IPS-18c (cell line): ENCODE data around the gene SLC13A3.

ENCODE experiments used
- H3K4me3 ChIP-seq: 2 replicates; pipeline ENCODE4 v1.7.0; 2013; ENCODE audit warnings: low read depth, mild to moderate bottlenecking, low read length, moderate library complexity; ENCODE audit not compliant: insufficient read depth
- H3K9me3 ChIP-seq: one replicate; pipeline ENCODE4 v1.6.1; 2013; ENCODE audit warnings: mild to moderate bottlenecking, low read length, moderate library complexity; ENCODE audit not compliant: control insufficient read depth, insufficient read depth

Gene SLC13A3

DNA sequence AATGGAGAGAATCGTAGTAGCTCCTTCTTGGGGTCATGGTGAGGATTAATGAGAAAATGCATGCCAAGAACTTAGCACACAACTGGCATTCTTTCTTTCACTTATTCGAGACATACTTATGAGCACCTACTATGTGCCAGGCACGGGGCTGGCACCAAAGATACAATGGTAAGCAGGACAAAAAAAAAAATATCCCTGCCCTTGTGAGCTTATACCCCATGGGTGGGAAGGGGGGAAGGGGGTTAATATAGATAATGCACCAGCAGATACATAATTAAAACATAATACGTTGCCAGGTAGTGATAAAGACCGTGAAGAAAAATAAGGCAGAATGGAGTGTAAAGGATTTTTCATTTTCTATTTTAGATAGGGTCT lies 8.3 kb downstream of the SLC13A3 start:
- no peaks in the 10 kb centered on the region for H3K9me3 ChIP-seq
- H3K4me3 ChIP-seq = no peak overlapping the region

GRCh38 chr20:46642265-46642968 lies 8.8 kb downstream of the SLC13A3 start:
- H3K4me3 ChIP-seq = no peak overlapping the region
- H3K9me3 ChIP-seq = no peaks in the 10 kb centered on the region

DNA sequence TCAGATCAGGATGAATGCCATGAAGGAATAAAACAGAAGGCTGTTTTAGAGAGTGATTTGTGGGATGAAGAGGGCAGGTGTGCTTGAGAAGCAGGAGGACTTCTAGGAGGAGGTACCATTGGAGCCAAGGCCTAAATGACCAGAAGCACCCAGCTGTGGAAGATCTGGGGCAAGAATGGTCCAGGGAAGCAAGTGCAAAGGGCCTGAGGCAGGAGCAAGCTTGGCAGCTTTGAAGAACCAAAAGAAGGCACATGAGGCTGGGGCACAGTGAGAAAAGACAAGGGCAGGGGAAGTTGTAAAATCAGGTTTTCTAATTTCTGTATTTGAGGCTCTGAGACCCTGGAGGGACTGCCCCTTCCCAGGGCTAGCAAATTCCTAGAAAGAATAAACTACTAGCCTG lies 9.8 kb downstream of the SLC13A3 start:
- Histone ChIP-seq H3K9me3 (no peaks in the 10 kb centered on the region), H3K4me3 (no peak overlapping the region)

DNA sequence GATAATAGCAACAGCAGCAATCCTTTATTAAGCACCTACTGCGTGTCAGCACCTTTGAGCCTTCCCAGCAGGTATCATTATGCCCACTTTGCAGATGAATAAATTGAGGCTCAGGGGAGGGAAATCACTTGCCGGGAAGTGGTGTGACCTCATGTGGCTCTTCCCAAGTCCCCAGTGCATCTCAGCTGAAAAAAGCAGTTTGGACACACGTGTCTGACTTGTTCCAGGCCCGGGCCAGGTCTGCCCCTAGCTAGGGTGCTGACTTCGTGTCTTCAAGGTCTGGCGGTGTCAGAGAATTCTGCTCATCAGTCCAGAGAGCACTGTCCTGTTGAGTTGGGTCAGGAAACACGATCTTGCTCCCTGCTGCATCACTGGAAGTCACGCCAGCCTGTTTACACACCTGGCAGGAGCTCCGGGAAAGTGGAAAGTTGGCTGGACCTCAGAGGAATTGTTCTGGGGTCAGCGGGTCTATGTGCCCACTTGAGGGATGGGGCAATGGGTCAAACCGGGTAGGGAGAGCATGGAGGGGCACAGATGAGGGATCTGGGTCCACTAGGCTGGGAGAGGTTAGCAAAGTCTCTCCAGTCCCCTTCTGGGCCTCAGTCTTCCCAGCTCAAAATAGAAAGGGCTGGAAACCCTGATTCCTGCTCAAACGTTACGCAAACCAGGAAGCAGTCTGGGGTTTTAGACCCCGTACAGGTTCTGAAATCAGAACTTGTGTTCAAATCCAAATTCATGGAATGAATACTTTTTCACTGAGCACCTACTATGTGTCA lies 10.5 kb downstream of the SLC13A3 start:
- Histone ChIP-seq H3K4me3 (no peak overlapping the region), H3K9me3 (no peaks in the 10 kb centered on the region)

DNA sequence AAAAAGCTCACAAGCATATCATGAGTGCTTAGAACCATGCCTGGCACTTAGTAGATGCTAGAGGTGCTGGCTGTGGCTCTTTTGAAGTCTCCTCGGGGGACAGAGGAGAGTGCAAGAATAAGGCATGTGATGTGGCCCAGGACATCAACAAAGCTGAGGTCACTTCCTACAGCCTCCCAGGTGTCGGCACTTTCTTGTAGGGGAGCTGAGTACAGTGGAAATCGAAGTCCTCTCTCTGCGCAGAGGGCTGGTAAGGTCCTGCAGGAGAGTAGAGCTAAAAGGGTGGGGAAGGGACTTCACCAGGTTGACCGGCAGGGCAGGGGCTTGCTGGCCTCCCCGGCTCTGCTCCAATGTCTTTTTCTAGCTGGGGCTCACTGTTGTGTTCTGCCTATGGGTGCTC lies 11.2 kb downstream of the SLC13A3 start:
- Histone ChIP-seq H3K9me3 (no peaks in the 10 kb centered on the region), H3K4me3 (no peak overlapping the region)

DNA sequence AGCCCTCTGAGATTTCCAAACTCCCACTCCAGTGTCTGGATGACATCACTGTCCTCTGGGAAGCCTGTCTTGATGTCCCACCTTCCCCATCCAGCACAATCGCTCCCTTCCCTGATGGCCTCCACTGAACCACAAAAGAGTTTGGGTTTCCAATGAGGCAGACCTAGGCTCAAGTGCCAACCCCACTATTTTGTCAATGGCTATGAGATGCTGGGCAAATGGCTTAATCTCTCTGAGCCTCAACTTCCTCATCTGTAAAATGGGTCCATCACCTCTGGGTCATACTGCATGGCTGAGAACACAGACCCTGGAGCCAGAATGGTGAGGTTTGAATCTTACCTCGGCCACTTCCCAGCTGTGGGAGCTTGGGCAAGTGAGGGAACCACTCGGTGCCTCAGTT lies 11.7 kb downstream of the SLC13A3 start:
- Histone ChIP-seq H3K4me3 (no peak overlapping the region), H3K9me3 (no peaks in the 10 kb centered on the region)

DNA sequence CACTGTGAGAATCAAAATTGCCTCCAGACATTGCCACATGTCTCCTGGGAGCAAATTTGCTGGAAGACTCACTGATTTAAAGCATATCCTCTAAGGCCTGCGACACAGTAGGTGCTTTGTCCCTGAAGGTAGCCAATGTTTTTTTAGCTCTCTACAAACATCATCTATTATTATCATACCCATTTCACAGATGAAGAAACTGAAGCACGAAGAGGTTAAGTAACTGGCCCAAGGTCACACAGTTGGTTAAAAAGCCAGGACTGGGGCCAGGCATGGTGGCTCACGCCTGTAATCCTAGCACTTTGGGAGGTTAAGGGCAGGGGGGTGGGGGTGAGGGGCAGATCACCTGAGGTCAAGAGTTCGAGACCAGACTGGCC lies 12.4 kb downstream of the SLC13A3 start:
- no peaks in the 10 kb centered on the region for H3K9me3 ChIP-seq
- no peak overlapping the region for H3K4me3 ChIP-seq

DNA sequence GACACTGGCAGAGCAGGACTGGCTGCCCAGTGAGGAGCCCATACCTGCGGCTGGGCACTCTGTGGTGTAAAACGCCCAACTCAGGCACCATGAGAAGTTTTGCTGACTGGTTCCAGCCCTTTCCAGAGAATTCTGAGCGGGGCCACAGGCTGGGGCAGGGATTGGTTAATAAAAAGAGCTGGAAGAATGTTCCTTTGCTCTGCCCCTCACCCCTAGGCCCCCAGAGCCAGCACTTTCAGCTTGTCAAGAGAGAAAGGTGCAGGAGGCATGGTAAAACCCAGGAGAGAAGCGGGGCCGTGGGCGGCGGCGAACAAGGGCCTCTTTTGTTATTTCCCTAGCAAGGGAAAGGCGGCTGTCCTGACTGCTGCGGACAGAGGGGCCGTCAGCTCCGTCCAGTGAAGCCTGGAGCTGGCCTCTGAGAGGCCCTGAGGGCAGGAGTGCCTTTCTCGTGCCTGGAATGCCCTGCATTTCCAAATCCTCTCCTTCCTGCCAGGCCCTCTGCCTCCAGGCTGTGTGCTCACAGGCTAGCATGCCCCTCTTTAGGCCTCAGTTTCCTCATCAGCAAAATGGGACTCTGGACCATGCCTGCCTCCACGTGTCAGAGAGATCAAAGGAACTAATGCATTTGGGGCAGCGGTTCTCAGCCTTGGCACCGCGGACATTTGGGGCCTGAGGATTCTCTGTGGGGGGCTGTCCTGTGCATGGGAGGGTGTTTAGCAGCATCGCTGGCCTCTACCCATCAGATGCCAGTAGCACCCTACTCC lies 12.9 kb downstream of the SLC13A3 start:
- no peaks in the 10 kb centered on the region for H3K9me3 ChIP-seq
- H3K4me3 ChIP-seq = no peak overlapping the region

DNA sequence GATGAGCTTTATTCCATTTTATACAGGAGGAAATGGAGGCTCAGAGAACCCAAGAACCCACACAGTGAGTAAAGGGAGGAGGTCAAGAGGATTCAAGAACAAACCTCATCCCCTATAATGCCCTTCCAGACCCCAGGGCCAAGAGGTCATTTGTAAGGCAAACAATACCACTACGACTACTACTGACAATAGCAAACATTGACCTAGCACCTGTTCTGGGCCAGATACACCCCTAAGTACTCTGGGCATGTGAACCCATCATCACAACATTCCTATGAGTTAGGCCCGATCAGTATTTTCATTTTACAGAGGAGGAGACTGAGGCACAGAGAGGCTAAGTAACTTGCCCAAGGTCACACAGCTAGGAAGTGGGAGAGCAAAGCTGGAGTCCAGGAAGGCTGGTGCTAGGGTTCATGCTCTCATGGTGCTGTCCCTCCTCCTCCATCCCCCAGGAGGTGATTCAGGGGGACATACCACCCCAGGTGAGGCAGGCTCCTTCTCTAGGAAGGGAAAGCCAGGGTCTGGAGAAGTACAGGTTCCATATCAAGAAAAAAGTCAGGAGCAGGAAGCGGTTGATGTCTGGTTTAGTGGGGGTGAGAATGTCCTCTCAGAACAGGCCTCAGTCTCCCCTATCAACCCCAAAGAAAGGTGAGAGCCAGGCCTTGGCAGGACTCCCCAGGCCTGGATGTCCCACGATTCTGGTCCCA lies 13.7 kb downstream of the SLC13A3 start:
- H3K4me3 ChIP-seq = no peak overlapping the region
- H3K9me3 ChIP-seq = no peaks in the 10 kb centered on the region

DNA sequence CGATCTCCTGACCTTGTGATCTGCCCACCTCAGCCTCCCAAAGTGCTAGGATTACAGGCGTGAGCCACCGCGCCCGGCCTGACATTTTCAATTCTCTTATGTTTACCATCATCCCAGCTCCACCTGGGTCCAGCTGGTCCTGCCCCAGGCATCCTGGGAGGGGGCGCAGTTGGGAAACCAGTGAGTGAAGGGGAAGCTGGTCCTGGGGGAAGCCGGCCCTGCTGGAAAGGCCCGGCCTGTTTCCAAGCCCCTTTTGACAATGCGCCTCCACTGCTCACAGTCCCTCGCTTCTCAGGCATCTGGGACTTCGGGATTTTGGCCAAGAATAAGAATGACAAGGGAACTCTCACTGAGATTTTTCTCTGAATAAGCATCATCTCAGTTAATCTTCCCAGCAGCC lies 14.2 kb downstream of the SLC13A3 start:
- Histone ChIP-seq H3K4me3 (no peak overlapping the region), H3K9me3 (no peaks in the 10 kb centered on the region)

DNA sequence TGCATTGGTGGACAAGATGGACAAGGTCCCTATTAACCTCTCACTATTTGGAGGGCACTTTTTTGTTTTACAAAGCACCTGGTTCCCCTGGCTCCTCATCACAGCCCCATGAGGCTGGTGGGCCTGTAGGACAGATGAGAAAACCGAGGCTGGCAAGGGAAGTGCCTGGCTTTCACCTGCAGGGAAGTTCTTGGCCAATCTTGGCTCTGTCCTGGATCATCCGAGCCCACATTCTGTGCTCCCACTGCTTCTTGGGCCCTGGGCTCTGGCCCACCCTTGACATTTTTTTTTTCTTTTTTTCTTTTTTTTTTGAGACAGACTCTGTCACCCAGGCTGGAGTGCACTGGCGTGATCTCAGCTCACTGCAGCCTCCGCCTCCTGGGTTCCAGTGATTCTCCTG lies 14.7 kb downstream of the SLC13A3 start:
- H3K9me3 ChIP-seq = no peaks in the 10 kb centered on the region
- no peak overlapping the region for H3K4me3 ChIP-seq

DNA sequence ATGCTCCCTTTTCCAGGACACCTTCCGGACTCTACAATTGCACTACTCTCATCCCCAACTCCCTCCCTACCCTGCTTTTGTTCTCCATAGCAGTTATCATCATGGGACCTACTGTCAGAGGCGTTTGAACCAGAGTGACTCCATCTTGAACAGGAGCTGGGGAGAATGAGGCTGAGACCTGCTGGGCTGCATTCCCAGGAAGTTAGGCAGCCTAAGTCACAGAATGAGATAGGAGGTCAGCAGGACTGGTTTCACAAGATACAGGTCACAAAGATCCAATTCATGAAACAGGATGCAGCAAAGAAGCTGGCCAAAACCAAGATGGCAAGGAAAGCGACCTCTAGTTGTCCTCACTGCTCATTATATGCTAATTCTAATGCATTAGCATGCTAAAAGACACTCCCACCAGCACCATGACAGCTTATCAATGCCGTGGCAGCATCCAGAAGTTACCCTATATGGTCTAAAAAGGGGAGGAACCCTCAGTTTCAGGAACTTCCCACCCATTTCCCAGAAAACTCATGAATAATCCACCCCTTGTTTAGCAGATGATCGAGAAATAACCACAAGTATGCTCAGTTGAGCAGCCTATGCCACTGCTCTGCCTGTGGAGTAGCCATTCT lies 15.6 kb downstream of the SLC13A3 start:
- Histone ChIP-seq H3K9me3 (no peaks in the 10 kb centered on the region), H3K4me3 (no peak overlapping the region)

- Histone ChIP-seq H3K4me3 (no peak overlapping the region), H3K9me3 (no peaks in the 10 kb centered on the region)
Measured at GRCh38 chr20:46634528-46634927, 16.7 kb downstream of the SLC13A3 start.

GRCh38 chr20:46631874-46632446 lies 19.3 kb downstream of the SLC13A3 start:
- Histone ChIP-seq H3K9me3 (no peaks in the 10 kb centered on the region), H3K4me3 (no peak overlapping the region)

DNA sequence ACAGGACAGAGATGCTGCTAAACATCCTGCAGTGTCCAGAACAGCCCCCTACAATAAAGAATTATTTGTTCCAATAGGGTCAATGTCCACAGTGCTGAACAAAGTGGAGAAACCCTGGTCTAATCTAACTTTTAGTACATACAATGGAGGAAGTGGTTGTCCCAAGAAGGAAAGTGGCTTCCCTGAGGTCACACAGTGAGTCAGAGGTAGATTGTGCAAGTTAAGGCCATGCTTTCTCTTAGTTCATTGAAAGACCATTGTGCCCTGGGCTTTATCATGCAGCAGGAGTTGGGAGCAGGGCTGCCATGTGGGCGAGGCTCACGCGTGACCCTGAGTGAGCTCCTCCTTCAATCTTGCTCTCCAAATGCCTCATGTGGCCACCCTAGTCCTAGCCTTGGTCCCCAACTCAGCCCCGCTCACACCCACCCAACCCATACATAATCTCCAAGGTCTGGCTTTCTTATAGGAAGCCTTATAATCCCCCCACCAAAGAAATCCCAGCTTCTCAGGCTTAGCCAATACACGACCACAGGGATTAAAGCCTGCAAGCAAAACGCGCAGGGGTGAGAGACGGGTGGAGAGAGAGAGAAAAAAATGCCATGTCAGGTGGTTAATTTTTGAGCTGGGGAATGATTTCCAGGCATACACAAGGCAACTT lies 19.9 kb downstream of the SLC13A3 start:
- H3K9me3 ChIP-seq = no peaks in the 10 kb centered on the region

GRCh38 chr20:46630306-46630705 lies 21.0 kb downstream of the SLC13A3 start:
- H3K9me3 ChIP-seq = peaks cover 2% of the 10 kb centered on the region
- H3K4me3 ChIP-seq = no peak overlapping the region

More for the DNA sequence above, 19.9 kb downstream of the SLC13A3 start:
- H3K4me3 ChIP-seq = no peak overlapping the region
